ENCODE measurements around the gene CHEK1. TPM values are rescaled to one million over a fixed set of nuclear protein-coding genes. Genes with fewer than 3 reads are reported as not detected.

The CHEK1 gene
- total RNA-seq, 1 experiment from 2014 or later: 111 TPM

DNA sequence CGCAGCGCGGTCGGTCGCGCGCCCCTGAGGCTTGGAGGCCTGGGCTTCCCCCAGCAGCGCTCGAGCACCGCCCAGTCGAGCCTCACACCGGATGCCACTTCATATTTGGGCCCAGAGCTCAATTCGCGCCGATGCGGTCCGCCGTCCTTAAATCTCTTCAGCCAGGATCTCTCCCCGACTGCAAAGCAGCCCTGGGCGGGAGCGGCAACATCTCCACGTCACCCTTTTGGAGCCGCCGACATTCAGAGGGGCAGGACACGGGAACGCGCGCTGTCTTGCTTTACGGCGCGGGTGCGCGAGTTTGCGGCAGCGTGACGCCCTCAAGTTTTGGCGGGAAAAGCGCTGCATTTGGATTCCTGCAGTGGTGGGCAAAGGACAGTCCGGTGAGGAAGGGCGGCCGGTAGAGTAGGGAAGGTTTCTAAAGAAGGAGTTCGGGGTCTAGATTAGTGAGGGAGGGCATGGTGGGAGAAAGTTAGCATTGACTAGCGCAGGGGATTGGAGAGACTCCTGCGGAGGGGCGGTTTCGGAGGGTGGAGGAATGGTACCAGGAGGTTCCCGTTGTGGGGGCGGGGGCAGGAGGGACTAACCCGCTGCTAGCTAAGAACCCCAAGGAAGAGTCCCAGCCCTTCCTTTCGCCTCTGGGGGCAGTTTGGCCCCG is 796 bp downstream of the CHEK1 start (continued):
- TF ChIP-seq, protein P1, sequence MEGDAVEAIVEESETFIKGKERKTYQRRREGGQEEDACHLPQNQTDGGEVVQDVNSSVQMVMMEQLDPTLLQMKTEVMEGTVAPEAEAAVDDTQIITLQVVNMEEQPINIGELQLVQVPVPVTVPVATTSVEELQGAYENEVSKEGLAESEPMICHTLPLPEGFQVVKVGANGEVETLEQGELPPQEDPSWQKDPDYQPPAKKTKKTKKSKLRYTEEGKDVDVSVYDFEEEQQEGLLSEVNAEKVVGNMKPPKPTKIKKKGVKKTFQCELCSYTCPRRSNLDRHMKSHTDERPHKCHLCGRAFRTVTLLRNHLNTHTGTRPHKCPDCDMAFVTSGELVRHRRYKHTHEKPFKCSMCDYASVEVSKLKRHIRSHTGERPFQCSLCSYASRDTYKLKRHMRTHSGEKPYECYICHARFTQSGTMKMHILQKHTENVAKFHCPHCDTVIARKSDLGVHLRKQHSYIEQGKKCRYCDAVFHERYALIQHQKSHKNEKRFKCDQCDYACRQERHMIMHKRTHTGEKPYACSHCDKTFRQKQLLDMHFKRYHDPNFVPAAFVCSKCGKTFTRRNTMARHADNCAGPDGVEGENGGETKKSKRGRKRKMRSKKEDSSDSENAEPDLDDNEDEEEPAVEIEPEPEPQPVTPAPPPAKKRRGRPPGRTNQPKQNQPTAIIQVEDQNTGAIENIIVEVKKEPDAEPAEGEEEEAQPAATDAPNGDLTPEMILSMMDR (IDR thresholded peaks at IDR 0.05): no peak
- TF ChIP-seq NFYB (CRISPR knock-in tag; conservative IDR thresholded peaks at IDR 0.05; ENCODE audit: low read depth): peak; percentile 40; the same call in 1 of the 2 replicates
- TF ChIP-seq, protein P2, sequence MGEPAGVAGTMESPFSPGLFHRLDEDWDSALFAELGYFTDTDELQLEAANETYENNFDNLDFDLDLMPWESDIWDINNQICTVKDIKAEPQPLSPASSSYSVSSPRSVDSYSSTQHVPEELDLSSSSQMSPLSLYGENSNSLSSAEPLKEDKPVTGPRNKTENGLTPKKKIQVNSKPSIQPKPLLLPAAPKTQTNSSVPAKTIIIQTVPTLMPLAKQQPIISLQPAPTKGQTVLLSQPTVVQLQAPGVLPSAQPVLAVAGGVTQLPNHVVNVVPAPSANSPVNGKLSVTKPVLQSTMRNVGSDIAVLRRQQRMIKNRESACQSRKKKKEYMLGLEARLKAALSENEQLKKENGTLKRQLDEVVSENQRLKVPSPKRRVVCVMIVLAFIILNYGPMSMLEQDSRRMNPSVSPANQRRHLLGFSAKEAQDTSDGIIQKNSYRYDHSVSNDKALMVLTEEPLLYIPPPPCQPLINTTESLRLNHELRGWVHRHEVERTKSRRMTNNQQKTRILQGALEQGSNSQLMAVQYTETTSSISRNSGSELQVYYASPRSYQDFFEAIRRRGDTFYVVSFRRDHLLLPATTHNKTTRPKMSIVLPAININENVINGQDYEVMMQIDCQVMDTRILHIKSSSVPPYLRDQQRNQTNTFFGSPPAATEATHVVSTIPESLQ (CRISPR knock-in tag; IDR thresholded peaks at IDR 0.05): no peak
- TF ChIP-seq OVOL2 (CRISPR knock-in tag; IDR thresholded peaks at IDR 0.05; ENCODE audit: borderline replicate concordance): no peak
- TF ChIP-seq, protein P3, sequence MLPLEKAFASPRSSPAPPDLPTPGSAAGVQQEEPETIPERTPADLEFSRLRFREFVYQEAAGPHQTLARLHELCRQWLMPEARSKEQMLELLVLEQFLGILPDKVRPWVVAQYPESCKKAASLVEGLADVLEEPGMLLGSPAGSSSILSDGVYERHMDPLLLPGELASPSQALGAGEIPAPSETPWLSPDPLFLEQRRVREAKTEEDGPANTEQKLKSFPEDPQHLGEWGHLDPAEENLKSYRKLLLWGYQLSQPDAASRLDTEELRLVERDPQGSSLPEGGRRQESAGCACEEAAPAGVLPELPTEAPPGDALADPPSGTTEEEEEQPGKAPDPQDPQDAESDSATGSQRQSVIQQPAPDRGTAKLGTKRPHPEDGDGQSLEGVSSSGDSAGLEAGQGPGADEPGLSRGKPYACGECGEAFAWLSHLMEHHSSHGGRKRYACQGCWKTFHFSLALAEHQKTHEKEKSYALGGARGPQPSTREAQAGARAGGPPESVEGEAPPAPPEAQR (CRISPR knock-in tag; IDR thresholded peaks at IDR 0.05): no peak
- no peak for TF ChIP-seq SOX15 (CRISPR knock-in tag; IDR thresholded peaks at IDR 0.05)
- TF ChIP-seq RORB (CRISPR knock-in tag; IDR thresholded peaks at IDR 0.05): no peak
- no peak; the same call in 1 of the 2 replicates for TF ChIP-seq ZNF263 (CRISPR knock-in tag; IDR thresholded peaks at IDR 0.05; ENCODE audit: low read depth)
- TF ChIP-seq RELA (CRISPR knock-in tag; IDR thresholded peaks at IDR 0.05; ENCODE audit: borderline replicate concordance): no peak
- TF ChIP-seq ELF4 (CRISPR knock-in tag; IDR thresholded peaks at IDR 0.05; ENCODE audit: low read depth): 0 out of 2 replicates have a peak, but pooled peaks have one; percentile 47
- TF ChIP-seq, protein P4, sequence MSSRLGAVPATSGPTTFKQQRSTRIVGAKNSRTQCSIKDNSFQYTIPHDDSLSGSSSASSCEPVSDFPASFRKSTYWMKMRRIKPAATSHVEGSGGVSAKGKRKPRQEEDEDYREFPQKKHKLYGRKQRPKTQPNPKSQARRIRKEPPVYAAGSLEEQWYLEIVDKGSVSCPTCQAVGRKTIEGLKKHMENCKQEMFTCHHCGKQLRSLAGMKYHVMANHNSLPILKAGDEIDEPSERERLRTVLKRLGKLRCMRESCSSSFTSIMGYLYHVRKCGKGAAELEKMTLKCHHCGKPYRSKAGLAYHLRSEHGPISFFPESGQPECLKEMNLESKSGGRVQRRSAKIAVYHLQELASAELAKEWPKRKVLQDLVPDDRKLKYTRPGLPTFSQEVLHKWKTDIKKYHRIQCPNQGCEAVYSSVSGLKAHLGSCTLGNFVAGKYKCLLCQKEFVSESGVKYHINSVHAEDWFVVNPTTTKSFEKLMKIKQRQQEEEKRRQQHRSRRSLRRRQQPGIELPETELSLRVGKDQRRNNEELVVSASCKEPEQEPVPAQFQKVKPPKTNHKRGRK (CRISPR knock-in tag; IDR thresholded peaks at IDR 0.05; ENCODE audit: borderline replicate concordance): 0 out of 2 replicates have a peak, but pooled peaks have one; percentile 50
- TF ChIP-seq, protein P5, sequence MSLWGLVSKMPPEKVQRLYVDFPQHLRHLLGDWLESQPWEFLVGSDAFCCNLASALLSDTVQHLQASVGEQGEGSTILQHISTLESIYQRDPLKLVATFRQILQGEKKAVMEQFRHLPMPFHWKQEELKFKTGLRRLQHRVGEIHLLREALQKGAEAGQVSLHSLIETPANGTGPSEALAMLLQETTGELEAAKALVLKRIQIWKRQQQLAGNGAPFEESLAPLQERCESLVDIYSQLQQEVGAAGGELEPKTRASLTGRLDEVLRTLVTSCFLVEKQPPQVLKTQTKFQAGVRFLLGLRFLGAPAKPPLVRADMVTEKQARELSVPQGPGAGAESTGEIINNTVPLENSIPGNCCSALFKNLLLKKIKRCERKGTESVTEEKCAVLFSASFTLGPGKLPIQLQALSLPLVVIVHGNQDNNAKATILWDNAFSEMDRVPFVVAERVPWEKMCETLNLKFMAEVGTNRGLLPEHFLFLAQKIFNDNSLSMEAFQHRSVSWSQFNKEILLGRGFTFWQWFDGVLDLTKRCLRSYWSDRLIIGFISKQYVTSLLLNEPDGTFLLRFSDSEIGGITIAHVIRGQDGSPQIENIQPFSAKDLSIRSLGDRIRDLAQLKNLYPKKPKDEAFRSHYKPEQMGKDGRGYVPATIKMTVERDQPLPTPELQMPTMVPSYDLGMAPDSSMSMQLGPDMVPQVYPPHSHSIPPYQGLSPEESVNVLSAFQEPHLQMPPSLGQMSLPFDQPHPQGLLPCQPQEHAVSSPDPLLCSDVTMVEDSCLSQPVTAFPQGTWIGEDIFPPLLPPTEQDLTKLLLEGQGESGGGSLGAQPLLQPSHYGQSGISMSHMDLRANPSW (CRISPR knock-in tag; conservative IDR thresholded peaks at IDR 0.05; ENCODE audit: low read depth): no peak
- TF ChIP-seq, protein P6, sequence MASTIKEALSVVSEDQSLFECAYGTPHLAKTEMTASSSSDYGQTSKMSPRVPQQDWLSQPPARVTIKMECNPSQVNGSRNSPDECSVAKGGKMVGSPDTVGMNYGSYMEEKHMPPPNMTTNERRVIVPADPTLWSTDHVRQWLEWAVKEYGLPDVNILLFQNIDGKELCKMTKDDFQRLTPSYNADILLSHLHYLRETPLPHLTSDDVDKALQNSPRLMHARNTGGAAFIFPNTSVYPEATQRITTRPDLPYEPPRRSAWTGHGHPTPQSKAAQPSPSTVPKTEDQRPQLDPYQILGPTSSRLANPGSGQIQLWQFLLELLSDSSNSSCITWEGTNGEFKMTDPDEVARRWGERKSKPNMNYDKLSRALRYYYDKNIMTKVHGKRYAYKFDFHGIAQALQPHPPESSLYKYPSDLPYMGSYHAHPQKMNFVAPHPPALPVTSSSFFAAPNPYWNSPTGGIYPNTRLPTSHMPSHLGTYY (CRISPR knock-in tag; IDR thresholded peaks at IDR 0.05): peak; percentile 45; the same call in 1 of the 2 replicates
- peak; percentile 98 for TF ChIP-seq FOXP1 (CRISPR knock-in tag; IDR thresholded peaks at IDR 0.05; ENCODE audit: borderline replicate concordance)
- TF ChIP-seq, protein P7, sequence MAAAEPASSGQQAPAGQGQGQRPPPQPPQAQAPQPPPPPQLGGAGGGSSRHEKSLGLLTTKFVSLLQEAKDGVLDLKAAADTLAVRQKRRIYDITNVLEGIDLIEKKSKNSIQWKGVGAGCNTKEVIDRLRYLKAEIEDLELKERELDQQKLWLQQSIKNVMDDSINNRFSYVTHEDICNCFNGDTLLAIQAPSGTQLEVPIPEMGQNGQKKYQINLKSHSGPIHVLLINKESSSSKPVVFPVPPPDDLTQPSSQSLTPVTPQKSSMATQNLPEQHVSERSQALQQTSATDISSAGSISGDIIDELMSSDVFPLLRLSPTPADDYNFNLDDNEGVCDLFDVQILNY (CRISPR knock-in tag; IDR thresholded peaks at IDR 0.05): peak; percentile 100
- peak; percentile 84 for TF ChIP-seq GABPB1 (CRISPR knock-in tag; IDR thresholded peaks at IDR 0.05)
- TF ChIP-seq IRF2 (CRISPR knock-in tag; IDR thresholded peaks at IDR 0.05; ENCODE audit: borderline replicate concordance, low read depth): peak; percentile 87
- TF ChIP-seq ATF1 (CRISPR knock-in tag; IDR thresholded peaks at IDR 0.05): peak; percentile 94; the same call in 1 of the 2 replicates
- 0 out of 2 replicates have a peak, but pooled peaks have one; percentile 45 for TF ChIP-seq NR3C1 (CRISPR knock-in tag; conservative IDR thresholded peaks at IDR 0.05; ENCODE audit: low read depth)
- peak; percentile 77; the same call in 1 of the 2 replicates for TF ChIP-seq ESRRA (CRISPR knock-in tag; IDR thresholded peaks at IDR 0.05; ENCODE audit: borderline replicate concordance)
- TF ChIP-seq ZNF232 (CRISPR knock-in tag; IDR thresholded peaks at IDR 0.05): peak; percentile 85; the same call in 1 of the 2 replicates
- TF ChIP-seq FOXJ3 (CRISPR knock-in tag; IDR thresholded peaks at IDR 0.05; ENCODE audit: borderline replicate concordance): no peak
- TF ChIP-seq ZNF317 (CRISPR knock-in tag; IDR thresholded peaks at IDR 0.05; ENCODE audit: borderline replicate concordance, low read depth): peak; percentile 47; the same call in 1 of the 2 replicates
- TF ChIP-seq ZBTB21 (CRISPR knock-in tag; IDR thresholded peaks at IDR 0.05; ENCODE audit: borderline replicate concordance): peak; percentile 95; the same call in 1 of the 2 replicates
- TF ChIP-seq, protein P8, sequence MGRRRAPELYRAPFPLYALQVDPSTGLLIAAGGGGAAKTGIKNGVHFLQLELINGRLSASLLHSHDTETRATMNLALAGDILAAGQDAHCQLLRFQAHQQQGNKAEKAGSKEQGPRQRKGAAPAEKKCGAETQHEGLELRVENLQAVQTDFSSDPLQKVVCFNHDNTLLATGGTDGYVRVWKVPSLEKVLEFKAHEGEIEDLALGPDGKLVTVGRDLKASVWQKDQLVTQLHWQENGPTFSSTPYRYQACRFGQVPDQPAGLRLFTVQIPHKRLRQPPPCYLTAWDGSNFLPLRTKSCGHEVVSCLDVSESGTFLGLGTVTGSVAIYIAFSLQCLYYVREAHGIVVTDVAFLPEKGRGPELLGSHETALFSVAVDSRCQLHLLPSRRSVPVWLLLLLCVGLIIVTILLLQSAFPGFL (CRISPR knock-in tag; IDR thresholded peaks at IDR 0.05; ENCODE audit: borderline replicate concordance): 0 out of 2 replicates have a peak, but pooled peaks have one; percentile 31

Measured in WTC11 (cell line).